Panc1 (cell line): Measurements from ENCODE around the gene KRT7. TPM values are rescaled to one million over a fixed set of nuclear protein-coding genes. Genes with fewer than 3 reads are reported as not detected.
A peak's percentile ranks its signal among the peaks of the same experiment; 100 is the strongest.

ENCODE experiments used
- ATAC-seq: fragments of 200-7000 bp; cut with Tn5 transposase; 2 replicates; pipeline ENCODE4 v1.9.1; 2020; ENCODE audit warnings: mild to moderate bottlenecking, moderate library complexity
- BruUV-seq: library from RNA; stranded (reverse); fragments of 400-500 nt; replicated peaks from 2 replicates; lab custom pipeline; 2021; lab: Mats Ljungman, UMichigan
- CTCF ChIA-PET: fragments of 300-600 bp; sonication (Branson Sonifier 250); formaldehyde crosslinking; loops from one replicate; lab custom pipeline; 2022; ENCODE audit warnings: antibody characterized with exemption; lab: Charles Lee
- POLR2A ChIA-PET: fragments of 300-600 bp; sonication (Branson Sonifier 250); formaldehyde crosslinking; loops from one replicate; lab custom pipeline; 2022; ENCODE audit warnings: antibody characterized with exemption; lab: Charles Lee
- DNase-seq: peaks from one replicate; pipeline ENCODE4 v3.0.0-alpha.2; 2010; ENCODE audit warnings: low read depth, low spot score
- H3K27ac ChIP-seq: 2 replicates; pipeline ENCODE4 v1.5.1; 2011; ENCODE audit warnings: mild to moderate bottlenecking, low read length, inconsistent platforms
- H3K27me3 ChIP-seq: fragments of 200-500 bp; sonication (Bioruptor generic); 2 replicates; pipeline ENCODE4 v1.6.0; 2014; ENCODE audit warnings: low read length, inconsistent platforms; ENCODE audit not compliant: control insufficient read depth, insufficient read depth
- H3K36me3 ChIP-seq: fragments of 200-500 bp; sonication (Bioruptor generic); 2 replicates; pipeline ENCODE4 v1.5.1; 2014; ENCODE audit warnings: inconsistent platforms, mild to moderate bottlenecking, low read length, moderate library complexity; ENCODE audit not compliant: control insufficient read depth, insufficient read depth
- H3K4me1 ChIP-seq: 2 replicates; pipeline ENCODE4 v1.5.1; 2011; ENCODE audit warnings: inconsistent platforms, mild to moderate bottlenecking, low read length, moderate library complexity; ENCODE audit not compliant: control insufficient read depth, insufficient read depth
- H3K4me3 ChIP-seq, 2 experiments: 2 replicates each; pipeline ENCODE4 v1.5.1; 2011 to 2012; ENCODE audit warnings: low read depth in 2 of 2, low read length in 2 of 2, mild to moderate bottlenecking in 2 of 2, inconsistent platforms in 1 of 2, moderate library complexity in 1 of 2
- H3K9me3 ChIP-seq: fragments of 200-500 bp; sonication (Bioruptor generic); 2 replicates; pipeline ENCODE4 v1.5.1; 2014; ENCODE audit warnings: low read depth, mild to moderate bottlenecking, inconsistent platforms, low read length, moderate library complexity; ENCODE audit not compliant: control insufficient read depth, insufficient read depth
- CTCF ChIP-seq: fragments of 450-650 bp; IDR thresholded peaks from 2 replicates; pipeline ENCODE4 v1.5.1; 2017; ENCODE audit warnings: mild to moderate bottlenecking
- POLR2AphosphoS5 ChIP-seq: IDR thresholded peaks from 2 replicates; pipeline ENCODE4 v1.6.1; 2012; ENCODE audit warnings: mild to moderate bottlenecking, low read depth, low read length, moderate library complexity
- TCF7L2 ChIP-seq: IDR thresholded peaks from 2 replicates; pipeline ENCODE4 v1.6.1; 2011; ENCODE audit warnings: mild to moderate bottlenecking, low read depth, low read length, inconsistent platforms
- in situ Hi-C: cut with HindIII; loops from 2 replicates; pipeline ENCODE4 v1.10.0; 2016; ENCODE audit warnings: low sequenced_read_pairs, low pct_unique_long_range_greater_than_20kb
- intact Hi-C: fragments of 100-400 bp; cut with micrococcal nuclease; formaldehyde crosslinking; loops from one replicate; pipeline ENCODE4 v1.10.0; 2022; ENCODE audit not compliant: unreplicated experiment
- total RNA-seq: library from RNA; stranded (reverse); gene quantifications from one replicate; pipeline ENCODE4 v1.2.1, GENCODE V29; 2021; ENCODE audit not compliant: unreplicated experiment
- TF ChIP-seq, protein P1 (sequence below), 2 experiments: IDR thresholded peaks; 2 replicates each; pipeline ENCODE4 v1.6.1; 2011 to 2012; ENCODE audit warnings: low read depth in 2 of 2, control low read depth in 1 of 2, low read length in 1 of 2, mild to moderate bottlenecking in 1 of 2, moderate library complexity in 1 of 2; ENCODE audit not compliant: insufficient read depth in 1 of 2

The KRT7 gene
- total RNA-seq, 1 experiment from 2014 or later = 16.8 TPM

- DNase-seq (no peak), ATAC-seq (no peak)
- Histone ChIP-seq H3K4me3 (no peak overlapping the region), H3K27me3 (no peaks in the 10 kb centered on the region), H3K36me3 (no peaks in the 10 kb centered on the region), H3K27ac (peak overlapping the region; percentile 78), H3K9me3 (no peaks in the 10 kb centered on the region), H3K4me1 (peaks cover 71% of the 10 kb centered on the region)
- TF ChIP-seq, protein P1, sequence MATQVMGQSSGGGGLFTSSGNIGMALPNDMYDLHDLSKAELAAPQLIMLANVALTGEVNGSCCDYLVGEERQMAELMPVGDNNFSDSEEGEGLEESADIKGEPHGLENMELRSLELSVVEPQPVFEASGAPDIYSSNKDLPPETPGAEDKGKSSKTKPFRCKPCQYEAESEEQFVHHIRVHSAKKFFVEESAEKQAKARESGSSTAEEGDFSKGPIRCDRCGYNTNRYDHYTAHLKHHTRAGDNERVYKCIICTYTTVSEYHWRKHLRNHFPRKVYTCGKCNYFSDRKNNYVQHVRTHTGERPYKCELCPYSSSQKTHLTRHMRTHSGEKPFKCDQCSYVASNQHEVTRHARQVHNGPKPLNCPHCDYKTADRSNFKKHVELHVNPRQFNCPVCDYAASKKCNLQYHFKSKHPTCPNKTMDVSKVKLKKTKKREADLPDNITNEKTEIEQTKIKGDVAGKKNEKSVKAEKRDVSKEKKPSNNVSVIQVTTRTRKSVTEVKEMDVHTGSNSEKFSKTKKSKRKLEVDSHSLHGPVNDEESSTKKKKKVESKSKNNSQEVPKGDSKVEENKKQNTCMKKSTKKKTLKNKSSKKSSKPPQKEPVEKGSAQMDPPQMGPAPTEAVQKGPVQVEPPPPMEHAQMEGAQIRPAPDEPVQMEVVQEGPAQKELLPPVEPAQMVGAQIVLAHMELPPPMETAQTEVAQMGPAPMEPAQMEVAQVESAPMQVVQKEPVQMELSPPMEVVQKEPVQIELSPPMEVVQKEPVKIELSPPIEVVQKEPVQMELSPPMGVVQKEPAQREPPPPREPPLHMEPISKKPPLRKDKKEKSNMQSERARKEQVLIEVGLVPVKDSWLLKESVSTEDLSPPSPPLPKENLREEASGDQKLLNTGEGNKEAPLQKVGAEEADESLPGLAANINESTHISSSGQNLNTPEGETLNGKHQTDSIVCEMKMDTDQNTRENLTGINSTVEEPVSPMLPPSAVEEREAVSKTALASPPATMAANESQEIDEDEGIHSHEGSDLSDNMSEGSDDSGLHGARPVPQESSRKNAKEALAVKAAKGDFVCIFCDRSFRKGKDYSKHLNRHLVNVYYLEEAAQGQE (IDR thresholded peaks at IDR 0.05; ENCODE audit: insufficient read depth in 1 of 2, low read depth in 2 of 2, low read length in 1 of 2) = no peak
- TF ChIP-seq POLR2AphosphoS5 = no peak
- TF ChIP-seq TCF7L2 = no peak
- TF ChIP-seq CTCF = no peak
- intact Hi-C loops = no loop called here
- BruUV-seq = no TSS peak
- ChIA-PET POLR2A (interaction anchor here (0.5 kb wide), 1 partner anchor 702 kb away, joined by 8 read pairs; no protein-coding TSS in a partner anchor), CTCF (no interaction called here)
- in situ Hi-C loops = no loop called here
Observed at GRCh38 chr12:52245962-52246569, 13.0 kb downstream of the KRT7 start.

DNA sequence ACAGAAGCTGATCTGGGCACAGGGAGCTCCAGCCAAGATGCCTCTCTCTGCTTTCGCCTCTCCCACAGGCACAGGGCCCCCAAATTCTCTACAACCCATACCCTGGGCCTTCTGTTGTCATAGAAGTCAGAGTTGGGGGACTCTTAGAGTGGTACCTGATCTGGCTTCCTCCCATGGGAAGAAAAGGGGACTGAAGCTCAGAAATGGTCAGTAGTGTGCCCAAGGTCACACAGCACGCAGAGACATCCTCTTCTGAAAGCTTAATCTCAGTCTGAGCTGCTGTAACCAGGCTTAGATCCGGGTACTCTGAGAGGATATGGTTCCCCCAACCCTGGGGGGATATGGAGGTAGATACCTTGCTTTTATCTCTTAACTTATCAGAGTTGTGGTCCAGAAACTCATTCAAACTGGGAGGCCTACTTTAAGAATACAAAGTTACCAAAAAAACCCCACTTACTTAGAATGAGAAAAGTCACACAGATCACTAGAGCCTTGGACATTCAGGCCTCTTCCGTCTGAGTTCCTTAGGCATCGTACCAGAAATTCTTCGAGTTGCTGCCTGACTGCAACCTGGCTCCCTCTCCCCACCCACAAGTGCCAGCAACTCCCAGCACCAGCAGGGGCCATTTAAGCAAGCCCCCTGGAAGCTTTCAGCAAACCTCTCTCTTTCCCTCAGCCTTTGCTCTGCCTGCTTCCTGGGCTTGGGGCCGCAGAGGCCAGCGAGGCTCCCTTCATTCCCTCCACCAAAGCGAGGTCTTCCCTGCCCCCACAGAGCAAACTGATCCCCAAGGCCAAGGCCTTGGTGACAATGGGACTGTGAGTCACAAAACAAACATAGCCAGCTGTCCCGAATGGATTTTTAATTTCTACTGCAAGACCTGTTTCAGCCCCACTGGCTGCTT is 13.9 kb downstream of the KRT7 start:
- no TSS peak for BruUV-seq
- TF ChIP-seq CTCF (no peak), POLR2AphosphoS5 (peak; percentile 44; the same call in 1 of the 2 replicates)
- intact Hi-C loops = no loop called here
- Histone ChIP-seq H3K27me3 (no peaks in the 10 kb centered on the region), H3K9me3 (no peaks in the 10 kb centered on the region), H3K4me1 (peaks cover 71% of the 10 kb centered on the region), H3K27ac (peak overlapping the region; percentile 78), H3K36me3 (no peaks in the 10 kb centered on the region), H3K4me3 (peak overlapping the region in 1 of 2 experiments; percentile 10; a peak in 1 of 4 replicates)
- in situ Hi-C loops = no loop called here
- ChIA-PET CTCF (interaction anchor here (0.6 kb wide), 1 partner anchor 43 kb away, joined by 4 read pairs; no protein-coding TSS in a partner anchor), POLR2A (interaction anchor here (0.5 to 0.6 kb wide), 2 partner anchors 209 to 701 kb away, joined by 3 to 8 read pairs; no protein-coding TSS in a partner anchor)
- no peak for DNase-seq
- peak; percentile 59 for ATAC-seq
